SW 1271 (cell line): Measurements from ENCODE around the gene TTC23L.

ENCODE experiments used
- DNase-seq, 2 experiments: peaks; one replicate each; lab custom pipeline; 2025; lab: John Stamatoyannopoulos, UW

TTC23L gene

DNA sequence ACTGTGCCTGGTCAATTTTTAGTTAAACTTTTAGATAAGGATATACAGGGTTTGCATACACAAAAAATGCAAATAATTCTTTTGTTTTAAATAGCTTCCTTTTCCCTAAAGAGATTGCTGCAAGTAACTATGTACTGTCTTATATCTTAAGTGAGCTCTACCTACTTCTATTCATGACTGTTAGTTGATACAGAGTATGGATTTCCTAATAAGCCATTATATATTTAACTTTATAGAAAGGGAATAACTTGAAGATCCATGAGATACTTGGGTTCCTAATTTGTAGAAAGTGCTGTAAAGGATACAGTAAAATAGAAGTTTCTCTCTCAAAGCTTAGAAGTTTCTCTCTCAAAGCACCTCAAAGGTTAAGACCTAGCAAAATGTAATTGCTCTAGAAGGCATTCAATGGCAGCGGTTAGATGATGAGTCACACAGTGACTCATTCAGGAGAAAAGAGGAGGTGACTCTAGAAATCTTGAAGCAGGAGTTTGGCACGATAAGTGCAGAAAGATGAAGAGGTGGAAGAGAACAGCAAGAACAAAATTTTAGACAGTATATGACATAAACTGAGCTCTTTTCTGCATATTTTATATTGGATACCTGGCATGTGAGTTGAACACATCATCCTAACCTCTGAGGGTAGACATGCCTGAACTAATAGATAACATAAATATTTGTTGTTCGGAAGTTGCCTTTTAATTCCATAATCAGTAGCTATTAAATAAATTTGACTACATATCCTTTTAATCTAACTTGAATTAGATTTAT, 84.9 kb downstream of the TTC23L start:
- peak; percentile 86 to 97 for DNase-seq

DNA sequence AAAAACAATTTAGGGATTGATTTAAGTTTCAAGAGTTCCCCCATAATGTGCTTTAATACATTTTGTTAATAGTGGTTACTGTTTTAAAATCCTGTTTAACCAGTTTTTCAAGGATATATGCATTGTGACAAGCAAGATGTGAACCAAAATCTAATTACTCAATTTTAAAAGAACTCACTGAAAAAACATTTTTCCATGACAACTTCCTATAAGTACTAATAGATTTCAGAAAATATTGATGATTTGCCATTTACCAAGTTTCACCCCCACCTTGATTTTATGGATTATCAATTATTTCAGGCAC, 85.5 kb downstream of the TTC23L start:
- no peak for DNase-seq

DNA sequence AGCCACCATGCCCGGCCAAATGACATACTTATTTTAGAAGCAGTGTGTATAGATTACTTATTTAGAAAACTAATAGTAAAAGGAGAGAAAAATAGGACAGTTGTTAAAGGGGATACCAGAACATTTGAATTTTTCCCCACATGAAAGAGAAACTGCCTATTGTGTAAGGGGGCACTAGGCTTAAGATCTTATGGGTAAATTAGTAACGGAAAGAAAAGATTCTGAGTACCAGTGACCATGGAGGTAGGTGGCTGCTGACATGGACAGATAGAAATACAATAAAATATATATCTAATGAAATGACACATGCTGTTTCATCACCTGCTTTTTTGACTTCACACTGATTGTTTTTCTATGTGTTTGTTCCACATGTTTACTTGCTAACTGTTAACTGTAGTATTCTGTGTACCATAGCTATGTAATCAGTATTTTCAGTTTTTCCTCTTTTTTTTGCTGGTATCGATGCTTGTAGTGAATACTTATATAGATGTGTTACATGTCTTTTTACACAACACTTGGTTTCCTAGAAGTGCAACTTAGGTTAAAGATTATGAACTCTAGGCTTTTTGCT, 87.4 kb downstream of the TTC23L start:
- no peak for DNase-seq

DNA sequence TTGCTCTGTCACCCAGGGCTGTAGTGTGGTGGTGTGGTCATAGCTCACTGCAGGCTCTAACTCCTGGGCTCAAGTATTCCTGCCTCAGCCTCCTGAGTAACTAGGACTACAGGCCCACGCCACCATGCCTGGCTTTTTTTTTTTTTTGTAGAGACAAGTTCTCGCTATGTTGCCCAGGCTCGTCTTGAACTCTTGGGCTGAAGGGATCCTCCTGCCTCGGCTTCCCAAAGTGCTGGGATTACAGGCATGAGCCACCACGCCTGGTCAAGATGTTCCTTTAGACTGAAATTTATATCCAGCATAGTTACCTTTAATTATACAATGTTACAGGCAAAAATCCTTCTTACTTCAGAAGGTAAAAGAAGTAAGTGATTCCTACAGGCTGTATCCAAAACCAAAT, 88.8 kb downstream of the TTC23L start:
- DNase-seq, result no peak

DNA sequence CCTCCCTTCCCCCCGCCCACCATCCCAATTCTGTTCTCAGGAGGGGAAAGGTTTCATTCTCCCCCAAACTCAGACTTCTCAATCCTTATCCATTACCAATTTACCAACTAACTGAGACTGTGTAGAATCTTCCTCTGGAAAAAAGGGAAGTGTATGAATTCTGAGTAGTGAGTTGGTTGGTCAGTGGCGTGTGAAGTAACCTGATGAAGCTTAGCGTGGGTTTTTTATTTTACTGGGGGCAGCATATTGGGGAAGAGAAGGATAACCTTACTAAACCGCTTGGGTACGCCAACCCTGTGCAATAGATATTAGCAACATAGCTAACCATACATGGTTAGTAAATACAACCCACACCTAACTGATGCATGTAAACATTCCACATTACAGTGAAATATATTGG, 89.3 kb downstream of the TTC23L start:
- no peak for DNase-seq

DNA sequence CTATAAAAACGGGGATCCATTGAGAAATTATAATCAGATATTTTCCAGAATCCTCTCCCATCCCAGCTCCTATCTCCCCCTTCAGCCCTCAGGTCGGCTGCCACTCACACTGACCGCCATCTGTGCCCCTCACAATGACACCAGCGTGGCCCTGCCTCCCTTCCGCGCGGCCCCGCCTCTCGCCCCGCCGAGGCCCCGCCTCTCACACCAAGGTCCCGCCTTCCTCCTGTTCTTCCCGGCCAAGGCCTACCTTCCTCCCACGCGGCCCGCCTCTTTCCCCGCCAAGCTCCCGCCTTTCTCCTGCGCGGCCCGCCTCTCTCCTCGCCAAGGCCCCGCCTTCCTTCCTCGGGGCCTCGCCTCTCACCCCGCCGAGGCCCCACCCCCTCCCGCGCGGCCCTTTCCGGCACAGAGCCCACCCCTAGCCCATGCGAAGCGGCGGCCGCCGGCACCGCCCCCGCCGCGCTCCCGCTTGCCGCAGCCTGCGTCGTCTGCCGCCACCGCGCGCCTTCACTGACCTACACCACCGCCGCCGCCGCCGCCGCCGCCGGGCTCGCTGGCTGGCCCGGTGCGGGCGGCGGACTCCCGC, 90.3 kb downstream of the TTC23L start, which contains the start of gene DNAJC21:
DNAJC21 (plus strand) TSS at position 426 of the 586 bp plus-strand sequence. CDS start 261 bp downstream, outside the sequence.
- peak; percentile 82 to 98 for DNase-seq

DNA sequence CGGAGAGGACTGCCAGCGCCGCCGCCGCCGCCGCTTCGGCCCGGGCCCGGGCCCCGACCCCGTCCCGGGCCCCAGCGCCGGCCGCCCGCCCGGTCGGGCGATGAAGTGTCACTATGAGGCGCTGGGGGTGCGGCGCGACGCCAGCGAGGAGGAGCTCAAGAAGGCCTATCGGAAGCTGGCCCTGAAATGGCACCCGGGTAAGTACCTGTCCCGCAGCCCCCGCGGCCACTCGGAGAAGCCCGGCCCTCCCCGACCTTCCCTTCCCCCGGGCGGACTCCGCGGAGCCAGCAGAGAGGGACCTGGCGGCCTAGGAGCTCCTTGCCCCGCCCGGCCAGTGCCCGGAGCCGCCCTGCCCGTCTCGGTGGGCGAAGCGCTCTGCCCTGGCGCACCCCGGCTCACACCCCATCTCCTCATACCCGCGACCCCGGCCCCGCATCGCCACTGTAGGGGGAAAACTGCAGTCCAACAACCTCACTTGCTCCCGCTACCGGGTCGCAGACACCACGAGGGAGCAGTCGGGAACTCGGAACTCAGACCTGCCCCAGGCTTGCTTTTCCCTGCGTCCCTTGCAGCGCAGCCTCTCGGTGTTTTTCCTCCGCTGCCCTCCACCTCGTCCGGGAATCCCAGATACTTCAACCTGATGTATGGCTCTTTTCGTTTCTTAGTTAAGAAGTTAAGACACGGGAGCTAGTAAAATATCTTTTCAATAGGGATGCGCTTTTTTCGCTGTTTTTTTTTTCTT, 90.9 kb downstream of the TTC23L start:
- DNase-seq, result peak; percentile 87 to 88

DNA sequence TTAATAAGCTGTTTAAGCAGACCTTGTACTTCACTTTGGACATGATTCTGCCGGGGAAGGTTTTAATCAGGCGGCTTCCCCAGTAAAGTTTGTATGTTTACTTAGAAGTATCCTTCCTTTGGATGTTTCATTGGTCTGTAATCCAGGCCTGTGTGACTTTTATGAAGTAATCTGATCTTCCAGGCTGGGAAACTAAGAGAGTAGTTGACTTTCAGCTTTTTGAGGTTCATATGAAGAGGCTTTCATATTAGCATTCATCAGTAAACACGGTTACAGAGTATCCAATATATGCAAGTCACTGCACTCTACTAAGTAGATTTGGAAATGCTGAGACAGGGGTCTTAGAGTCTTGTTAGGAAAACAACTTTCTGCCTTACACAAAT, 91.5 kb downstream of the TTC23L start:
- DNase-seq, result no peak

DNA sequence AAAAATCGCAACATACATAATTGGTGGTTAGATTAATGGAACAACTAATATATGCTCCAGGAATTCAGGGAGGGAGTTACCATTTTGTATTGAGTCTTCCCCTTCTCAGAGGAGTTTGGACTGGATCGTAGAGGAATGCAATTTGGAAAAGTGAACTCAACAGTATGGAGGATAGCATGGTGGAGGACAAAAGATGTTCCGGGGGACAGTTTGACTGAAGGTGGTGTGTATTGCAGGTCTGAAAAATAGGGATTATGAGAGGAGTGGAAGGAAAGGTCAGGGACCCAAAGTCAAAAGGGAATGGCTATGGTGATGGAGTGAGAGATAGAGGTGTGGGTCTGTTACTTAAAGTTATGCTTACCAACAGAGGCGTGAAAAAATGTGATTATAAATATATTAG, 91.9 kb downstream of the TTC23L start:
- DNase-seq, result no peak

DNA sequence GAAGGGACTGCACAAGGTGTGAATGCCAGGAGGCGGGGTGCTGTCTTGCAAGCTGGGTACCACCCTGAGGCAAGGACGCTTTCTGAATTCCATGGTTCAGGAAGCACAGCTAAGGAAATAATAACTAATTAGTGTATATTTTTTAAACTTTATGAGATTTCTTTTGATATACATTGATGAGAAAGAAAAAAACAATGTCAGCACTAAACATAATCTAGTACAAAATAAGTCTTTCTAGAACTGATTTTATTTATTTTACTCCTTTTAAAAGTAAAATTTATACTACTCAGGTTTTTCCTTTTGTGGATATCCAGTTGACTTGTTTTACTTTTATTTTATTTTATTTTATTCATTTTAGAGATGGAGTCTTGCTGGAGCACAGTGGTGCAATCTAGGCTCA, 94.0 kb downstream of the TTC23L start:
- DNase-seq, result no peak

DNA sequence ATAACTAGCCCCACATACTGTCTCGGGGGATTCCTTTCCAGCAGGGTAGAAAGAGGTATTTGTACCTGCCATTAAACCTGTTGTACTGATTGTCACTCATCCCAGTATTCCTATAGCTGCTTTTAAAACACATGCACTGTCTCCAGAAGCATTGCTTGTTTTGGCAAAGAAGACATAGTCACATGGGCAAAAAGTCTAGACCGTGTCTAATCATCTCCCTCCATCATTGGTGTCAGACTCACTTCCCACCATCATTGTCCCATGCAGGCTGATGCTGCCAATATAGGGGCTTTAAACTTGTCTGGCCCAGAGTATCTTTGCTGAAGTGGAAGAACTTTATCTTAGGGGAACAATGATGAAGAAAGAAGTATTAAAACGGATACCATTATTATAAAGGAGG, 103.0 kb downstream of the TTC23L start:
- DNase-seq, result no peak

DNA sequence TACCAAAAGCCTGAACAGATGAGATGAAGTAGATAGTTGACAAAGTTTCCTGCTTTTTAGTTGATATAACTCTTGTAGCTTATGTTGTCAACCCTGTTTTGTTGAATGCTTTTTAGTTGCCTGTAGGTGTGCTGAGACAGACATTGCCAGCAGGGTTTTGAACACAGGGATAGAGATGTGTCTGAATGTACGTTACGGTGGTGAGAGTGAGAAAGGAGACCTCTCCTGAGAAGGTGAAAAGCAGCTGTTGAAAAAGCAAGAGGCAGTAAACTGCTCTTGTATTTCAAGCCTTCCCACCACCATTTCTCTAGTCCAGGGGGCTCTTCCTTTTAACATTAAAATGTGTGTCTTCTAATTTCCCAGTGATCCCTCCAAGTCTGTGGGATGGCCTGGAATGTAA, 105.1 kb downstream of the TTC23L start:
- no peak for DNase-seq

DNA sequence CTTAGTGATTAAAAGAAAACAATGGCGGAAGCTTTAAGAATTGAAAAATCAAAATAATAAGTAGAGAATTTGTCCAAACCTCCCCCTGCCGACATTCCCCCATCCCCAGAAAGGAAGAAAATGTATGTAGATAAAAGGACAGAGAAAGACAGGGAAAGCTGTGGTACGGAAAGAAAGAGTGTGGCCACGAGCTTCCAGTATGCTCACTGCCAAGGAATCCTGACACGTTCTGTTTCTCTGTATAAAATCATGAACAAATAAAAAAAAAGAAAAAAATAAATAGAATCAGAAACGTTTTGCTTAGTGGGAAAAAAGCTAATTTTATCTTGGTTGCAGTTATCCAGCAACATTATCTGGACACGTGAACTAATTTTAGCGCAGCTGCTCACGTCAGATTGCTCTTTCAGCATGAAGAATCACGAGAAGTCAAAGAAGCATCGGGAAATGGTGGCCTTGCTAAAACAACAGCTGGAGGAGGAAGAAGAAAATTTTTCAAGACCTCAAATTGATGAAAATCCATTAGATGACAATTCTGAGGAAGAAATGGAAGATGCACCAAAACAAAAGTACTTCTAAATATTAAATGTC, 105.6 kb downstream of the TTC23L start:
- DNase-seq, result no peak
